GM12872 (cell line): ENCODE measurements around the gene SFMBT2.
A peak's percentile ranks its signal among the peaks of the same experiment; 100 is the strongest.

Experiments used
- TF ChIP-seq, protein P1 (sequence below): IDR thresholded peaks from 3 replicates; pipeline ENCODE4 v1.5.1; 2011; ENCODE audit warnings: low read depth, mild to moderate bottlenecking, low read length, moderate library complexity; ENCODE audit not compliant: insufficient read depth

Gene SFMBT2

DNA sequence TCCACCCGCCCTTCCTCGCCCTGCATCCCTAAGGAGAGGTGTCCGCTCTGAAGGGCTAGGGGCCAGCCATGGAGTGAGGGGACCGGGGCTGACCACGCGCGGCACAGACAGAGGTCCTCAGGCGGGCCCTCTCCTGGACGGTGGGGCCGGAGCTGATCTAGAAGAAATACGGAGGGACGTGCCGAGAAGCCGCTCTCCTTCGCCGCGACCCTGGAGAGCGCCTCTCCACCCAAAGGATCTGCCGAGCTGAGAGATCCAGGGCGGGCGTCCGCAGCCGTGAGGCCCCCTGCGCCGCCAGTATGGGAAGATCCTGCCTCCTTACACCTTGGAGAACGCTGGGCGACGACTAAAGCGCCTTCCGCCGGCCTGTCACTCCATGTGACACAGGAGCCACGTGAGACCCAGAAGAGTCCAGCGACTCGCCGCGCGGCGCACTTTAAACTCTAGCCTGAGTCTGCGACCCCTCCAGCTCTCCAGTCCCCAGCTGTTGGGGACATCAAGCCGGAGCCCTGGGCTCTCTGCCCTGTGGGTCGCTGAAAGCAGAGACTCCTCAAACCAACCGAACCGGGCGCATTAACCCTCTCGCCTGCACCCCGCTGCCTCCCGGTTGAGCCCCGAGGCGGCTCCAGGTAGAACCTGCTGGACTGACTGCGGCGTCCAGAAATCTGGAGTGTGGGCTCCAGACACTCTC lies 1.5 kb upstream of the SFMBT2 start:
- TF ChIP-seq, protein P1, sequence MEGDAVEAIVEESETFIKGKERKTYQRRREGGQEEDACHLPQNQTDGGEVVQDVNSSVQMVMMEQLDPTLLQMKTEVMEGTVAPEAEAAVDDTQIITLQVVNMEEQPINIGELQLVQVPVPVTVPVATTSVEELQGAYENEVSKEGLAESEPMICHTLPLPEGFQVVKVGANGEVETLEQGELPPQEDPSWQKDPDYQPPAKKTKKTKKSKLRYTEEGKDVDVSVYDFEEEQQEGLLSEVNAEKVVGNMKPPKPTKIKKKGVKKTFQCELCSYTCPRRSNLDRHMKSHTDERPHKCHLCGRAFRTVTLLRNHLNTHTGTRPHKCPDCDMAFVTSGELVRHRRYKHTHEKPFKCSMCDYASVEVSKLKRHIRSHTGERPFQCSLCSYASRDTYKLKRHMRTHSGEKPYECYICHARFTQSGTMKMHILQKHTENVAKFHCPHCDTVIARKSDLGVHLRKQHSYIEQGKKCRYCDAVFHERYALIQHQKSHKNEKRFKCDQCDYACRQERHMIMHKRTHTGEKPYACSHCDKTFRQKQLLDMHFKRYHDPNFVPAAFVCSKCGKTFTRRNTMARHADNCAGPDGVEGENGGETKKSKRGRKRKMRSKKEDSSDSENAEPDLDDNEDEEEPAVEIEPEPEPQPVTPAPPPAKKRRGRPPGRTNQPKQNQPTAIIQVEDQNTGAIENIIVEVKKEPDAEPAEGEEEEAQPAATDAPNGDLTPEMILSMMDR = no peak

DNA sequence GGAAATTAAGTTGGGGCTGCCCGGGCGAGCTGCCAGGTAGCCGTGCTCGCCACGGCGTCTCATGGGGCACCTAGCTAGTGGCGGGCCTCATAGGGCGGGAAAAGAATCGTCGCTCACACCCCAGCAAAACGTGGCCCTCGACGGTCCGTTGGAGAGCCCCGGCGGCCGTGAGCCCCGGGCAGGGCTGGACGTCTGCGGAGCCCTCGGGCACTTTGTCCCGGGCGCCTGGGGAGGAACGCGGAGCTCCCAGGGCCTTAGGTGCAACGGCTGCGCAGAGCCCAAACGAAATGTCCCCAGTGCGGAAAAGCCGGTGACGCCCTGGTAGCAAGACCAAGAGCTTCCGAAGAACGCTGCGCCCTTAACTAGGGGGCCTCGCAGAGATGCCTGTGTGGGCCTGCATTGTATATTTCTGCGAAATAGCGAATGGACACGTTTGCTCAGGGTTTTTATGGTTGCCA lies 866 bp upstream of the SFMBT2 start:
- TF ChIP-seq, protein P1 = no peak

DNA sequence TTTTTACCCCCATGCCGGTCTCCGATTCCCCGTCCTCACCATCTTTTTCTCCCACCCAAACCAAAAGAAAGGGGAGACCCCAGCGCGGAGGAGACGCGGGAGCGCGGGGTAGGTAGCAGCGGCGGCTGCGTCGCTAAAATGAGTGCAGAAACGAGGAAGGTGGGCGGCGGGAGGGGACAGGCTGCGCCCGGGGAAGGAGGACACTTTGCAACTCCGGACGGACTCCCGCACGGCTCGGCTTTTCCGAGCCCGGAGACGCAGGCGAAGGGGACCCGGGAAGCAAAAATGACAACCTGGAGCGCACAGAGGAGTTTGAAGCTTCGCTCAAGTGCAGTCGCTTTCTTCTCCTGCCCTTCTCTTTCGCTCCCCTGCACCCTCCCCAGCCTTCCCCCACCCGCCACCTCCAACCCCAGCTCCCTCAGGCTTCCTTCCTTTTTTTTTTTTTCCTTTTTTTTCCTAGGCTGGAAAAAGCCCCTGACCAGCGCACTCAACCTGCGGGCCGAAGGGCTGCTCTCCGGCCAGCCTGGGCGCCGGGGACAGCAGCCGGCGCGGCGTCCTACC lies 453 bp downstream of the SFMBT2 start:
- TF ChIP-seq, protein P1 = no peak

DNA sequence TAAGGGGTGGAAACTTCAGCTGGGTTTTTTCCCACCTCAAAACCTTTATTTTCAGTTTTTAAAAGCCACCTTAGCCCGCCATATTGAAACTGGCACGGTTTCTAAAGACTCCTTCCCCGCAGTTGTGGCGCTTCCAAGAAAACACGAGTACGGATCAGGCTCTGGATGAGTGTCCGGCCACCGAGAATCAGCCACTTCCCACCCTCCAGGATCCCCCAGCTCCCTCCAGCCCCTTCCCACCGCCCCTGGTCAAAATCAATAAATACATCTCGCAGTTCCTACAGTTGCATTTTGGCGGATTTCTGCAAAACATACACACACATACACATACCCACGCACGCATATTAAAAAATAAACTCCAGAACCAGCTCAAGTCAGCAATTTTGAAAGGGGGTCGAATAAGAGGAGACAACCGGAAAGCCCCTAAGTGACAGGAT lies 1.1 kb downstream of the SFMBT2 start:
- TF ChIP-seq, protein P1 = no peak

DNA sequence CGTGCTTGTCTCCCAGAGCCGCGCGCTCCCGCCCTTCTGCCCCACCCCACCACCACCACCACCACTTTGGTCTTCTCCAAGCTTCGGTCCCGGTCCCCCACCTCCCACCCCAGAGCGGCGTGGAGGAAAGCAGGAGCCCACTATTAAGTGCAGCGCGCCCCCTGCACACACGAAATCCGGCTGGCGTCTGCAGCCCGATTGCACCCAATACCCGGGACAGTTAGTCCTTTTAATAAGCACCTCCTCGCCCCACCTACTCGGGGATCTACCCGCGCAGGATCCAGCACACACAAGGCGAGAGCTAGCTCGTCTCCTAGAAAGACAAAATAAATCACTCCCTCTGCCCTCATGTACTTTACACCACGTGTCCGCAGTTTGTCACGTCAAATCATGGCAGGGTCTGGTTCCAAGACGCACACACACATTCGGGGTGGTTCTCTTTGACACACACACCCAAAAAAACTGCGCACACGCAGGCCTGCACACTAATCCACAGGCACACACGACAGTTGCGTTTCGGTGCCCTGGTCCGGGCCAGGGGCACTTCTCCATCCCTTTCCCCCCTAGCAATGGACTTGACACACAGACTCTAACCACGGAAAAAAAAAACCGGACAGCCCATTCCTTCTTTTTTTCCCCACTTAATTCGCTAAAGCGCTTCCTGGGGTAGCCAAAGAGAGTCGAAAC lies 1.6 kb downstream of the SFMBT2 start:
- TF ChIP-seq, protein P1 = no peak

DNA sequence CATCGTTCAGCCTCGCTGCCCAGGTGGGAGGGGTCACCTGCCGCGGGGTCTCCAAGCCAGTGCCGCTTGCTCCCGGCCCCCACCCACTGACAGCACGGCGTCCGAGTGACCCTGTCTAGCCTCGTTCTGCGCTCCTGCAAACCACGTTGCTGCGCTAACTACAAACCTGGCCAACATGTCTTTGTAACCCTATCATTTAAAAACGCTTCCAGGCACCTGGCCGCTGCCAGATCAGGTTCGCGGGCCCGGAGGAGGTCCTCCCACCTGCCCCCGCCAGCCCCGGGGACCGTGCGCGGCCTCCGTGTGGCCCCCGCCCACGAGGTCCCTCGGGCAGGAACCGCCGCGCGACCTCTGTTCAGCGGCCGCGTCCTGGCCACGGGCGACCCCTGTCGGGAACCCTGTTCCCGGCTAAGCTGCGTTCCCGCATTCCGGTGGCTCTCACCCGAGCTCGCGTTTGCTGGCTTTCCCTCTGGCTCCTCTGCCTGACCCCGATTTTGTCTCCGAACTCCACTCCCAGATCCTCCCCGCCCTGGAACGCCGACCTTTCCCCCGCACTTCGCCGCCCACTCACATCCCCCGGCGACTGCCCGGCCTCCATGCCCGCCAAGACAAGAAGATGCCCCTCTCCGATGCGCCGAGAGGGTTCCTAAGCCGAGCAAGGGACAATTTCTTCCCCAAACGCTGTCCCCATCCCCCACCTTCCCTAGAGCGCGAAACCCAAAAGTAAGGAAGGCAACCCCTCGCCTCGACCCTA lies 2.4 kb downstream of the SFMBT2 start:
- TF ChIP-seq, protein P1 = peak; percentile 72
